ENCODE data around the gene FAAP20. TPM values are rescaled to one million over a fixed set of nuclear protein-coding genes. Genes with fewer than 3 reads are reported as not detected.

Gene FAAP20
- total and polyA plus RNA-seq, 2 of the 8 experiments (the other 6 are each of a cell fraction or from before 2014, with no cell fraction given) = 58.4 to 99.8 TPM

- no peak overlapping the region for H2AK5ac ChIP-seq (ENCODE audit: low read depth, low read length)
- WGBS, 2 experiments (ENCODE audit: extremely low coverage in 1 of 2, insufficient coverage in 1 of 2, insufficient read length in 1 of 2, insufficient replicate concordance in 2 of 2, low coverage in 1 of 2, low lambda C conversion rate in 2 of 2, missing lambda C conversion rate in 1 of 2) = 91% methylated on average over 20 of the region's 21 CpGs; no CpG with 5 or more reads in 1 of the 2 experiments
- no peak overlapping the region for H4K91ac ChIP-seq (replicated peaks; ENCODE audit: insufficient read length, low read length)
- no peak overlapping the region for H3K4me2 ChIP-seq (ENCODE audit: insufficient read depth in 1 of 2, low read depth in 2 of 2, low read length in 2 of 2)
- ChIA-PET POLR2A (ENCODE audit: partially characterized antibody) (interaction anchor here (0.9 to 1.2 kb wide), 3 partner anchors 40 to 202 kb away, joined by 3 to 4 read pairs (median 3); no protein-coding TSS in a partner anchor), CTCF (ENCODE audit: partially characterized antibody) (interaction anchor here (0.6 to 14.1 kb wide), 6 partner anchors 21 to 207 kb away, joined by 3 to 154 read pairs (median 6); no protein-coding TSS in a partner anchor)
- peak overlapping the region; percentile 71 for H4K8ac ChIP-seq (ENCODE audit: extremely low read depth, insufficient read depth, low read length)
- no peak overlapping the region for H2BK20ac ChIP-seq (ENCODE audit: low read length)
- H3K27ac ChIP-seq (ENCODE audit: low read depth, low read length) = no peak overlapping the region
- no peaks in the 10 kb centered on the region for H3K79me2 ChIP-seq (ENCODE audit: control insufficient read depth in 1 of 2, insufficient read depth in 2 of 2, low read length in 2 of 2)
- H3K9ac ChIP-seq (replicated peaks in 1 of 4; ENCODE audit: extremely low read depth in 1 of 4, low read depth in 3 of 4, low read length in 3 of 4) = no peak overlapping the region
- H2BK12ac ChIP-seq (ENCODE audit: low read depth, low read length) = no peak overlapping the region
- no peak overlapping the region for H2BK5ac ChIP-seq (ENCODE audit: low read depth, low read length)
- 0 out of 2 replicates have a peak overlapping the region, but pooled peaks have one; percentile 29 for H2BK15ac ChIP-seq (ENCODE audit: low read length)
- FAIRE-seq = no peak
- no peak overlapping the region for H3K18ac ChIP-seq (ENCODE audit: extremely low read depth, low read length)
- no peaks in the 10 kb centered on the region; the same call in 1 of the 2 replicates for H3K79me1 ChIP-seq (ENCODE audit: low read depth, low read length)
- H2BK120ac ChIP-seq (replicated peaks; ENCODE audit: low read depth, low read length) = no peak overlapping the region
- H3K23me2 ChIP-seq (ENCODE audit: low read depth, low read length) = peaks cover 6% of the 10 kb centered on the region
- H4K5ac ChIP-seq (ENCODE audit: insufficient read length, low read depth, low read length) = no peak overlapping the region
- H3K14ac ChIP-seq (ENCODE audit: insufficient read length) = no peak overlapping the region
- H3K9me3 ChIP-seq (ENCODE audit: insufficient read depth in 2 of 2, low read depth in 1 of 2, low read length in 1 of 2) = no peaks in the 10 kb centered on the region
- peaks cover 0 to 14% (median 8%) of the 10 kb centered on the region in 4 experiments; a peak in 6 of 7 replicates for H3K4me1 ChIP-seq (replicated peaks in 1 of 4; ENCODE audit: control insufficient read depth in 3 of 4, insufficient read depth in 4 of 4, low read length in 3 of 4)
- no peak overlapping the region for H2AFZ ChIP-seq (ENCODE audit: low read length)
- no peak for DNase-seq (ENCODE audit: low read depth in 1 of 2, low spot score in 2 of 2)
- no peaks in the 10 kb centered on the region for H4K20me1 ChIP-seq (replicated peaks in 1 of 2; ENCODE audit: control insufficient read depth in 1 of 2, insufficient read depth in 2 of 2, low read length in 2 of 2)
- H3K4me3 ChIP-seq (ENCODE audit: extremely low read depth in 1 of 4, insufficient read depth in 2 of 4, low read depth in 3 of 4, low read length in 4 of 4) = no peak overlapping the region
- TF ChIP-seq TAF7 (optimal IDR thresholded peaks at IDR 0.05; ENCODE audit: borderline replicate concordance, low read depth, low read length) (no peak), ASH2L (IDR thresholded peaks at IDR 0.05; ENCODE audit: low read length) (no peak), JUND (IDR thresholded peaks at IDR 0.05; ENCODE audit: low read length) (no peak), MAX (IDR thresholded peaks at IDR 0.05) (no peak), RAD21 (IDR thresholded peaks at IDR 0.05 in 1 of 2, conservative IDR thresholded peaks at IDR 0.05 in 1 of 2; ENCODE audit: low read depth in 2 of 2, low read length in 2 of 2) (no peak), RNF2 (IDR thresholded peaks at IDR 0.05; ENCODE audit: borderline replicate concordance, low read depth, low read length, missing control alignments, poor library complexity, severe bottlenecking) (no peak)
- H3K4ac ChIP-seq (replicated peaks; ENCODE audit: insufficient read length, low read depth, low read length) = no peak overlapping the region
- H3K23ac ChIP-seq (ENCODE audit: insufficient read length) = no peak overlapping the region
- H3K56ac ChIP-seq (replicated peaks; ENCODE audit: insufficient read length, low read depth, low read length) = no peak overlapping the region
- no peaks in the 10 kb centered on the region for H3K36me3 ChIP-seq (ENCODE audit: control insufficient read depth in 2 of 4, insufficient read depth in 4 of 4, low read length in 3 of 4)
- H3K27me3 ChIP-seq (replicated peaks in 1 of 4; ENCODE audit: control insufficient read depth in 3 of 4, extremely low read depth in 1 of 4, insufficient read depth in 3 of 4, low read length in 3 of 4) = no peaks in the 10 kb centered on the region
Observed at GRCh38 chr1:2200308-2200943, 5.9 kb upstream of the FAAP20 start.

All from H1 (cell line).